Naive thymus-derived CD4-positive, alpha-beta T cell (primary cell): ENCODE results near the gene ICOSLG. TPM values are rescaled to one million over a fixed set of nuclear protein-coding genes. Genes with fewer than 3 reads are reported as not detected.

ENCODE experiments used
- ATAC-seq: fragments of 150-1000 bp; cut with Tn5 transposase; 2 replicates; pipeline ENCODE4 v1.10.0; 2021; ENCODE audit warnings: mild to moderate bottlenecking, moderate library complexity
- CTCF ChIA-PET: fragments of 350-600 bp; sonication (Branson Sonifier 250); formaldehyde crosslinking; loops from one replicate; lab custom pipeline; 2021; ENCODE audit warnings: antibody characterized with exemption; lab: Charles Lee
- POLR2A ChIA-PET: fragments of 350-600 bp; sonication (Branson Sonifier 250); formaldehyde crosslinking; loops from one replicate; lab custom pipeline; 2021; ENCODE audit warnings: antibody characterized with exemption, inconsistent platforms; lab: Charles Lee
- DNase-seq, 9 donors: peaks; one replicate each; pipeline versions ENCODE4 v3.0.0 to v3.0.0-alpha.2; 2020 to 2022; ENCODE audit warnings: mixed read lengths in 1 of 9
- H3K27ac ChIP-seq: one replicate; pipeline ENCODE4 v1.7.0; 2013; ENCODE audit warnings: mild to moderate bottlenecking, low read depth, low read length, moderate library complexity
- H3K27me3 ChIP-seq, 2 donors: one replicate each; pipeline ENCODE4 v1.7.0; 2013; ENCODE audit warnings: low read length in 2 of 2, mild to moderate bottlenecking in 2 of 2, moderate library complexity in 2 of 2; ENCODE audit not compliant: control insufficient read depth in 2 of 2, insufficient read depth in 2 of 2
- H3K36me3 ChIP-seq, 3 experiments: 1 replicate in 2 of 3; 2 replicates in 1 of 3; pipeline ENCODE4 v1.7.0; 2013; ENCODE audit warnings: low read length in 3 of 3, mild to moderate bottlenecking in 3 of 3, moderate library complexity in 1 of 3; ENCODE audit not compliant: insufficient read depth in 3 of 3, control insufficient read depth in 2 of 3
- H3K4me1 ChIP-seq, 2 donors: one replicate each; pipeline ENCODE4 v1.7.0; 2013; ENCODE audit warnings: low read length in 2 of 2, mild to moderate bottlenecking in 2 of 2, moderate library complexity in 1 of 2; ENCODE audit not compliant: control insufficient read depth in 2 of 2, insufficient read depth in 2 of 2
- H3K4me3 ChIP-seq: 2 replicates; pipeline ENCODE4 v1.7.0; 2013; ENCODE audit warnings: mild to moderate bottlenecking, low read length
- H3K9me3 ChIP-seq, 3 experiments: 1 replicate in 2 of 3; 2 replicates in 1 of 3; pipeline ENCODE4 v1.7.0; 2013; ENCODE audit warnings: low read length in 3 of 3; ENCODE audit not compliant: control insufficient read depth in 2 of 3
- H3K27ac Mint-ChIP-seq, 9 donors: one replicate each; pipeline ENCODE4 v1.8.0; 2020 to 2022; ENCODE audit warnings: mixed read lengths in 9 of 9, mild to moderate bottlenecking in 8 of 9, moderate library complexity in 5 of 9, inconsistent platforms in 2 of 9
- H3K27me3 Mint-ChIP-seq, 5 donors: one replicate each; pipeline ENCODE4 v1.8.0; 2021 to 2022; ENCODE audit warnings: mixed read lengths in 5 of 5, mild to moderate bottlenecking in 1 of 5
- H3K36me3 Mint-ChIP-seq, 5 donors: one replicate each; pipeline ENCODE4 v1.8.0; 2020 to 2022; ENCODE audit warnings: mixed read lengths in 5 of 5, mild to moderate bottlenecking in 3 of 5, inconsistent platforms in 1 of 5
- H3K4me1 Mint-ChIP-seq, 7 donors: one replicate each; pipeline ENCODE4 v1.8.0; 2020 to 2022; ENCODE audit warnings: mixed read lengths in 7 of 7, mild to moderate bottlenecking in 3 of 7, inconsistent platforms in 1 of 7
- H3K4me3 Mint-ChIP-seq, 10 donors: one replicate each; pipeline ENCODE4 v1.8.0; 2020 to 2022; ENCODE audit warnings: mild to moderate bottlenecking in 10 of 10, mixed read lengths in 10 of 10, moderate library complexity in 6 of 10, inconsistent platforms in 2 of 10
- H3K9me3 Mint-ChIP-seq, 11 donors: one replicate each; pipeline ENCODE4 v1.8.0; 2020 to 2022; ENCODE audit warnings: mixed read lengths in 11 of 11, mild to moderate bottlenecking in 4 of 11, inconsistent platforms in 1 of 11, moderate library complexity in 1 of 11
- intact Hi-C, 2 donors: fragments of 100-400 bp; cut with micrococcal nuclease; formaldehyde crosslinking; loops; one replicate each; pipeline ENCODE4 v1.15.1; 2023
- polyA plus RNA-seq, 2 donors: library from polyadenylated mRNA; unstranded; fragments of 300-500 nt; fragmentation: Illumina TruSeq; gene quantifications; one replicate each; pipeline ENCODE4 v1.2.3, GENCODE V29; 2021
- total RNA-seq, 6 experiments: library from RNA in 5 of 6; stranded (reverse) in 5 of 6; gene quantifications; 1 replicate in 5 of 6; 2 replicates in 1 of 6; pipeline ENCODE4 v1.2.3 and lab custom pipeline; 2021 to 2026

The ICOSLG gene
- total and polyA plus RNA-seq, 7 experiments from 2014 or later = 0.45 to 20.4 (median 4.9) TPM

- H3K27me3 Mint-ChIP-seq = peaks cover 0 to 2% (median 0%) of the 10 kb centered on the region in 5 donors
- no peak overlapping the region for H3K27ac Mint-ChIP-seq
- Histone ChIP-seq H3K27ac (no peak overlapping the region), H3K4me1 (no peaks in the 10 kb centered on the region), H3K27me3 (no peaks in the 10 kb centered on the region), H3K4me3 (no peak overlapping the region), H3K36me3 (no peaks in the 10 kb centered on the region), H3K9me3 (no peaks in the 10 kb centered on the region)
- H3K4me3 Mint-ChIP-seq = no peak overlapping the region
- POLR2A ChIA-PET = no interaction called here
- CTCF ChIA-PET = no interaction called here
- no peaks in the 10 kb centered on the region for H3K36me3 Mint-ChIP-seq
- ATAC-seq = no peak
- no peaks in the 10 kb centered on the region for H3K9me3 Mint-ChIP-seq
- peaks cover 0 to 3% (median 0%) of the 10 kb centered on the region in 7 donors for H3K4me1 Mint-ChIP-seq
- DNase-seq = peak in 1 of 9 donors; percentile 4
- intact Hi-C loops = no loop called here
Measured at GRCh38 chr21:44265734-44266270, 25.1 kb upstream of the ICOSLG start.

- H3K27ac Mint-ChIP-seq = no peak overlapping the region
- no peaks in the 10 kb centered on the region for H3K36me3 ChIP-seq
- no peaks in the 10 kb centered on the region for H3K4me1 ChIP-seq
- ATAC-seq (no peak), DNase-seq (peak in 1 of 9 donors; percentile 4)
- intact Hi-C loops = no loop called here
- no peak overlapping the region for H3K4me3 Mint-ChIP-seq
- H3K36me3 Mint-ChIP-seq = no peaks in the 10 kb centered on the region
- H3K27me3 Mint-ChIP-seq = peaks cover 0 to 7% (median 0%) of the 10 kb centered on the region in 5 donors
- H3K27ac ChIP-seq = no peak overlapping the region
- no peaks in the 10 kb centered on the region for H3K9me3 ChIP-seq
- H3K4me3 ChIP-seq = no peak overlapping the region
- H3K9me3 Mint-ChIP-seq = peaks cover 0 to 1% (median 0%) of the 10 kb centered on the region in 11 donors
- H3K27me3 ChIP-seq = no peaks in the 10 kb centered on the region
- ChIA-PET POLR2A (no interaction called here), CTCF (no interaction called here)
- H3K4me1 Mint-ChIP-seq = peaks cover 0 to 3% (median 0%) of the 10 kb centered on the region in 7 donors
Measured at GRCh38 chr21:44263768-44264167, 23.0 kb upstream of the ICOSLG start.

- H3K4me1 Mint-ChIP-seq = peaks cover 0 to 2% (median 0%) of the 10 kb centered on the region in 7 donors
- Histone ChIP-seq H3K9me3 (no peaks in the 10 kb centered on the region), H3K4me1 (no peaks in the 10 kb centered on the region), H3K36me3 (no peaks in the 10 kb centered on the region), H3K4me3 (no peak overlapping the region), H3K27ac (no peak overlapping the region), H3K27me3 (no peaks in the 10 kb centered on the region)
- peaks cover 0 to 1% (median 0%) of the 10 kb centered on the region in 11 donors for H3K9me3 Mint-ChIP-seq
- intact Hi-C loops = no loop called here
- no peak overlapping the region for H3K4me3 Mint-ChIP-seq
- DNase-seq (peak in 1 of 9 donors; percentile 0), ATAC-seq (no peak)
- POLR2A ChIA-PET = no interaction called here
- CTCF ChIA-PET = no interaction called here
- H3K36me3 Mint-ChIP-seq = no peaks in the 10 kb centered on the region
- H3K27me3 Mint-ChIP-seq = peaks cover 0 to 7% (median 0%) of the 10 kb centered on the region in 5 donors
- H3K27ac Mint-ChIP-seq = no peak overlapping the region
Measured at GRCh38 chr21:44263221-44263760, 22.5 kb upstream of the ICOSLG start.

- Mint-ChIP-seq H3K9me3 (peaks cover 0 to 1% (median 0%) of the 10 kb centered on the region in 11 donors), H3K27me3 (peaks cover 0 to 7% (median 0%) of the 10 kb centered on the region in 5 donors), H3K27ac (no peak overlapping the region), H3K4me3 (no peak overlapping the region), H3K36me3 (no peaks in the 10 kb centered on the region), H3K4me1 (no peaks in the 10 kb centered on the region)
- intact Hi-C loops = no loop called here
- Histone ChIP-seq H3K36me3 (no peaks in the 10 kb centered on the region), H3K9me3 (no peaks in the 10 kb centered on the region), H3K4me3 (no peak overlapping the region), H3K27me3 (no peaks in the 10 kb centered on the region), H3K27ac (no peak overlapping the region), H3K4me1 (no peaks in the 10 kb centered on the region)
- DNase-seq (no peak), ATAC-seq (no peak)
- ChIA-PET CTCF (no interaction called here), POLR2A (no interaction called here)
Measured at GRCh38 chr21:44262338-44263056, 21.8 kb upstream of the ICOSLG start.

- no peaks in the 10 kb centered on the region for H3K27me3 ChIP-seq
- no peaks in the 10 kb centered on the region for H3K4me1 Mint-ChIP-seq
- no peaks in the 10 kb centered on the region for H3K4me1 ChIP-seq
- no peak for DNase-seq
- H3K27ac Mint-ChIP-seq = peak within 1 kb of the TSS in 1 of 9 donors; percentile 59
- no peak within 1 kb of the TSS for H3K4me3 Mint-ChIP-seq
- intact Hi-C loops = no loop called here
- no peaks in the 10 kb centered on the region for H3K9me3 ChIP-seq
- no peaks in the 10 kb centered on the region for H3K36me3 ChIP-seq
- no peak for ATAC-seq
- ChIA-PET POLR2A (no interaction called here), CTCF (no interaction called here)
- H3K9me3 Mint-ChIP-seq = peaks cover 0 to 1% (median 0%) of the 10 kb centered on the region in 11 donors
- H3K4me3 ChIP-seq = no peak within 1 kb of the TSS
- H3K27me3 Mint-ChIP-seq = peaks cover 0 to 7% (median 0%) of the 10 kb centered on the region in 5 donors
- no peak within 1 kb of the TSS for H3K27ac ChIP-seq
- H3K36me3 Mint-ChIP-seq = no peaks in the 10 kb centered on the region
Measured at GRCh38 chr21:44261675-44262295, 21.0 kb upstream of the ICOSLG start, which contains the start of gene DNMT3L. Gene DNMT3L (minus strand): TSS chr21:44261897. CDS start chr21:44261259, 638 bp downstream.

- Mint-ChIP-seq H3K36me3 (no peaks in the 10 kb centered on the region), H3K9me3 (peaks cover 0 to 1% (median 0%) of the 10 kb centered on the region in 11 donors), H3K27me3 (peaks cover 0 to 7% (median 0%) of the 10 kb centered on the region in 5 donors), H3K4me1 (no peaks in the 10 kb centered on the region), H3K4me3 (no peak overlapping the region), H3K27ac (peak overlapping the region in 1 of 9 donors; percentile 59)
- Histone ChIP-seq H3K27me3 (no peaks in the 10 kb centered on the region), H3K9me3 (no peaks in the 10 kb centered on the region), H3K36me3 (no peaks in the 10 kb centered on the region), H3K4me3 (no peak overlapping the region), H3K27ac (no peak overlapping the region), H3K4me1 (no peaks in the 10 kb centered on the region)
- POLR2A ChIA-PET = no interaction called here
- intact Hi-C loops = no loop called here
- ATAC-seq = no peak
- CTCF ChIA-PET = no interaction called here
- no peak for DNase-seq
Measured at GRCh38 chr21:44260791-44261631, 20.3 kb upstream of the ICOSLG start.
